GM12878 (cell line): ENCODE measurements around the gene TMEM131L. TPM values are rescaled to one million over a fixed set of nuclear protein-coding genes. Genes with fewer than 3 reads are reported as not detected.

Experiments
- ATAC-seq: fragments of 200-7000 bp; cut with Tn5 transposase; 3 replicates; pipeline ENCODE4 v1.9.1; 2020; ENCODE audit warnings: mild to moderate bottlenecking, moderate library complexity
- BruUV-seq: library from RNA; stranded (reverse); fragments of 400-500 nt; replicated peaks from 2 replicates; lab custom pipeline; 2021; lab: Mats Ljungman, UMichigan
- CTCF ChIA-PET: fragments of 300-600 bp; sonication (Branson Sonifier 250); formaldehyde crosslinking; extraction: SDS; loops from one replicate; lab custom pipeline; 2021; ENCODE audit warnings: inconsistent platforms; lab: Yijun Ruan, JAX
- POLR2A ChIA-PET: fragments of 350-600 bp; formaldehyde crosslinking; extraction: SDS; loops from one replicate; lab custom pipeline; 2021; ENCODE audit warnings: inconsistent platforms; lab: Charles Lee
- RAD21 ChIA-PET: fragments of 300-600 bp; sonication (Branson Sonifier 250); formaldehyde crosslinking; loops from one replicate; lab custom pipeline; 2023; ENCODE audit warnings: antibody characterized with exemption; ENCODE audit not compliant: unreplicated experiment; lab: Charles Lee
- SMC1A ChIA-PET: fragments of 300-600 bp; sonication (Branson Sonifier 250); formaldehyde crosslinking; loops from one replicate; lab custom pipeline; 2023; ENCODE audit not compliant: unreplicated experiment, uncharacterized antibody; lab: Charles Lee
- DNase-seq: peaks from one replicate; pipeline ENCODE4 v3.0.0-alpha.2; 2011; ENCODE audit warnings: low read depth, low spot score
- FAIRE-seq: peaks from 3 replicates; lab custom pipeline; 2011; peaks lifted over from hg19 to GRCh38; lab: Jason Lieb, UNC
- H2AFZ ChIP-seq: 2 replicates; pipeline ENCODE4 v1.6.0; 2011; ENCODE audit warnings: low read depth, low read length, control low read depth; ENCODE audit not compliant: control insufficient read depth
- H3K27ac ChIP-seq: 2 replicates; pipeline ENCODE4 v1.5.1; 2011; ENCODE audit warnings: control low read depth; ENCODE audit not compliant: control insufficient read depth, insufficient read depth
- H3K27me3 ChIP-seq, 2 experiments: replicated peaks in 1 of 2; 2 replicates each; pipeline versions ENCODE4 v1.6.0 to v1.6.1; 2011; ENCODE audit warnings: low read length in 1 of 2; ENCODE audit not compliant: control insufficient read depth in 2 of 2, insufficient read depth in 2 of 2
- H3K36me3 ChIP-seq, 2 experiments: 2 replicates each; pipeline ENCODE4 v1.5.1; 2011; ENCODE audit warnings: low read length in 1 of 2; ENCODE audit not compliant: control insufficient read depth in 2 of 2, insufficient read depth in 2 of 2
- H3K4me1 ChIP-seq: 2 replicates; pipeline ENCODE4 v1.6.1; 2011; ENCODE audit warnings: mild to moderate bottlenecking, low read length, moderate library complexity, mixed read lengths; ENCODE audit not compliant: control insufficient read depth, insufficient read depth
- H3K4me2 ChIP-seq: 2 replicates; pipeline ENCODE4 v1.6.0; 2011; ENCODE audit warnings: control low read depth; ENCODE audit not compliant: control insufficient read depth, insufficient read depth
- H3K4me3 ChIP-seq: fragments of 200-600 bp; sonication (generic); 2 replicates; pipeline ENCODE4 v1.5.1; 2016
- H3K79me2 ChIP-seq: 2 replicates; pipeline ENCODE4 v1.6.0; 2011; ENCODE audit warnings: low read length; ENCODE audit not compliant: control insufficient read depth, insufficient read depth
- H3K9ac ChIP-seq: 2 replicates; pipeline ENCODE4 v1.8.0; 2011; ENCODE audit warnings: low read length, control low read depth, mixed read lengths; ENCODE audit not compliant: control insufficient read depth, insufficient read depth
- H3K9me3 ChIP-seq: replicated peaks from 3 replicates; pipeline ENCODE4 v1.5.1; 2011; ENCODE audit warnings: mild to moderate bottlenecking, low read length; ENCODE audit not compliant: control insufficient read depth, insufficient read depth
- H4K20me1 ChIP-seq: 2 replicates; pipeline ENCODE4 v1.6.0; 2011; ENCODE audit not compliant: control insufficient read depth, insufficient read depth
- ATF2 ChIP-seq: IDR thresholded peaks from 2 replicates; pipeline ENCODE4 v1.6.1; 2012; ENCODE audit warnings: low read length, inconsistent platforms
- ATF7 ChIP-seq: fragments of 450-650 bp; IDR thresholded peaks from 2 replicates; pipeline ENCODE4 v1.6.1; 2016; ENCODE audit warnings: low read depth, mild to moderate bottlenecking
- BCLAF1 ChIP-seq: fragments of 450-650 bp; IDR thresholded peaks from 2 replicates; pipeline ENCODE4 v1.6.1; 2017; ENCODE audit warnings: antibody characterized with exemption, mild to moderate bottlenecking, moderate library complexity
- CUX1 ChIP-seq: IDR thresholded peaks from 2 replicates; pipeline ENCODE4 v1.6.1; 2012; ENCODE audit warnings: improper control_type of control experiment, low read depth, low read length; ENCODE audit not compliant: insufficient replicate concordance
- IKZF2 ChIP-seq, 2 experiments: fragments of 450-650 bp; IDR thresholded peaks; 2 replicates each; pipeline ENCODE4 v1.6.1; 2017; ENCODE audit warnings: mild to moderate bottlenecking in 2 of 2, moderate library complexity in 2 of 2
- JUNB ChIP-seq: IDR thresholded peaks from 2 replicates; pipeline ENCODE4 v1.6.1; 2016; ENCODE audit warnings: antibody characterized with exemption, mild to moderate bottlenecking
- MYC ChIP-seq: IDR thresholded peaks from 2 replicates; pipeline ENCODE4 v1.6.1; 2011; ENCODE audit warnings: mild to moderate bottlenecking, low read length, moderate library complexity, inconsistent platforms; ENCODE audit not compliant: insufficient read depth, insufficient replicate concordance, insufficient read length, severe bottlenecking
- TCF7 ChIP-seq: IDR thresholded peaks from 2 replicates; pipeline ENCODE4 v1.6.1; 2014; ENCODE audit warnings: antibody characterized with exemption, borderline replicate concordance
- ZNF217 ChIP-seq: fragments of 450-650 bp; IDR thresholded peaks from 2 replicates; pipeline ENCODE4 v1.6.1; 2017; ENCODE audit warnings: antibody characterized with exemption, mild to moderate bottlenecking
- WGBS: methylation state at CpG from one replicate; pipeline ENCODE4 v1.1.6; 2016; ENCODE audit warnings: low lambda C conversion rate; ENCODE audit not compliant: insufficient replicate concordance, insufficient coverage; ENCODE audit errors: missing lambda C conversion rate; 5-methylcytosine and 5-hydroxymethylcytosine counted together
- in situ Hi-C: fragments of 300-500 bp; cut with MboI; formaldehyde crosslinking; loops from 9 replicates; pipeline ENCODE4 v1.14.3; 2018; ENCODE audit warnings: mixed read lengths
- intact Hi-C: fragments of 100-400 bp; cut with micrococcal nuclease; formaldehyde crosslinking; loops from one replicate; pipeline ENCODE4 v1.14.2; 2022; ENCODE audit not compliant: unreplicated experiment
- polyA plus RNA-seq, 11 experiments: library from polyadenylated mRNA; depleted of rRNA in 4 of 11; unstranded in 6 of 11; stranded (reverse) in 5 of 11; fragments of >200 nt; fragmentation: Nextera tagmentation in 4 of 11; fragmentation: Illumina TruSeq in 1 of 11; extraction: Ambion mirVana in 4 of 11; extraction: Trizol in 1 of 11; gene quantifications; 1 replicate in 1 of 11; 2 replicates in 10 of 11; pipeline versions ENCODE4 v1.2.1 to v1.2.3, GENCODE V29; 2011 to 2016; ENCODE audit warnings: inconsistent platforms in 2 of 11, missing spikeins in 2 of 11, low read depth in 1 of 11
- total RNA-seq, 4 experiments: library from RNA; depleted of rRNA in 3 of 4; stranded (reverse); fragments of >200 nt in 3 of 4; fragmentation: Illumina TruSeq in 1 of 4; extraction: Trizol in 1 of 4; gene quantifications; 2 replicates each; pipeline versions ENCODE4 v1.2.1 to v1.2.3, GENCODE V29; 2013 to 2021

TMEM131L gene
- total and polyA plus RNA-seq, 10 of the 15 experiments (the other 5 are each of a cell fraction or from before 2014, with no cell fraction given) = 8.5 to 101 (median 74.4) TPM

GRCh38 chr4:153556435-153556815 lies 90.3 kb downstream of the TMEM131L start (continued):
- TF ChIP-seq CUX1 (no peak), BCLAF1 (no peak)

GRCh38 chr4:153560908-153561307 lies 94.7 kb downstream of the TMEM131L start:
- Histone ChIP-seq H4K20me1 (no peaks in the 10 kb centered on the region), H3K36me3 (peaks cover 19 to 46% of the 10 kb centered on the region in 2 experiments), H3K4me2 (no peak overlapping the region), H3K27ac (peak overlapping the region; percentile 4; the same call in 1 of the 2 replicates), H3K9me3 (peaks cover 2% of the 10 kb centered on the region; the same call in 2 of the 3 replicates), H3K9ac (no peak overlapping the region), H3K27me3 (no peaks in the 10 kb centered on the region), H2AFZ (no peak overlapping the region), H3K79me2 (peaks cover 58% of the 10 kb centered on the region), H3K4me1 (peaks cover 21% of the 10 kb centered on the region), H3K4me3 (no peak overlapping the region)
- intact Hi-C loops = no loop called here
- no peak for FAIRE-seq
- RAD21 ChIA-PET = no interaction called here
- TSS peak; percentile 1 for BruUV-seq
- WGBS = 3% methylated on average over 1 of the region's 1 CpG
- in situ Hi-C loops = no loop called here
- CTCF ChIA-PET = no interaction called here
- DNase-seq = peak; percentile 26
- SMC1A ChIA-PET = no interaction called here
- POLR2A ChIA-PET = no interaction called here
- ATAC-seq = peak; percentile 87
- TF ChIP-seq ATF7 = peak; percentile 53; the same call in 1 of the 2 replicates
- peak; percentile 33; the same call in 1 of the 2 replicates for TF ChIP-seq TCF7
- no peak for TF ChIP-seq MYC
- TF ChIP-seq JUNB = peak; percentile 33; the same call in 1 of the 2 replicates
- TF ChIP-seq IKZF2 (IDR thresholded peaks at IDR 0.05) = 0 out of 4 replicates have a peak, but pooled peaks of 1 of the 2 experiments have one; percentile 9
- TF ChIP-seq ATF2 = peak; percentile 37
- no peak for TF ChIP-seq ZNF217
